NOMO-1 treated with DMSO at 0.1 percent for 48 hours (cell line): ENCODE measurements around the gene WDSUB1.

Experiments
- DNase-seq: peaks from one replicate; lab custom pipeline; 2025; ENCODE audit not compliant: unreplicated experiment; lab: John Stamatoyannopoulos, UW

The WDSUB1 gene

DNA sequence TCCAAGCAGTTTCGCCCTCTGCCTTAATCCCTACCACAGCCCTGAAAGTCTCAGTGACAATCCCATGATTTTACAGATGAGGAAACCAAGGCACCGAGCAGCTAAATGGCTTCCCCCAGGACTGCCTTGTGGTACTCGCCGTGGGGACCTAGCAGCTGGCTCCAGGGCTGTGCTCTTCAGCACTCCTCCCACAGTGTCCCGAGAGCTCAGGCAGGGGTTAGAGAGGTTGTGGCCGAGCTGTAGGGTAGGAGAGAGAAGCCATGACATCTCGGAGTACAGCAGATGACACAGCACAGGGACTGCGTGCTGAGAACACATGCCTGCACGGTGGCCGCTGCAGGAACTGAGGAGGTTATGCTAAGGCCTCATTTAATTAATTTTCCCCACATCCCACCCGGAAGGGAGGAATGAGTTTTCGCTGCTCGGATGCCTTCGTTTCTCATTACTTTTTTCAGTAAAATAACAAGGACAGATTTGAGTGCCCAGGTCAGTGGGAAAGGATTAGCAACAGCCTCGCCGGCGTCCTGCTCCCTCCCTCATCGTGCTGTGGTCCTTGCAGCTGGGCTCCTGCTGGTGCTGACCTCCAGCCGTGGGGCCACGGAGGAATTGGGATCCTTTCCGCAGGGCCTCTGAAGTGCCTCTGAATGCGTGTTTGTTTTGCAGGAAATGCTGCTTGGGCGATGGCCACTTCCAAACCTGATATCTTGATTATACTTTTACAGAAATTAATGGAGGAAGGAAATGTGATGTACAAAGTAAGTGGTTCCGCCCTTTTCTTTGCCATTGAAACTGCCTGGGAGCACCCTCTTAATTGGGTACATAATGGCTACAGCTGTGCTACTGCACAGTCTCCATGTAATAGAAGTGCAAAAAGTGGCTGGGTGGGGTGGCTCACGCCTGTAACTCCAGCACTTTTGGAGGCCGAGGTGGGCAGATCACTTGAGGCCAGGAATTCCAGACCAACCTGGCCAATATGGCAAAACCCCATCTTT, 61.2 kb downstream of the WDSUB1 start:
- DNase-seq, result no peak

DNA sequence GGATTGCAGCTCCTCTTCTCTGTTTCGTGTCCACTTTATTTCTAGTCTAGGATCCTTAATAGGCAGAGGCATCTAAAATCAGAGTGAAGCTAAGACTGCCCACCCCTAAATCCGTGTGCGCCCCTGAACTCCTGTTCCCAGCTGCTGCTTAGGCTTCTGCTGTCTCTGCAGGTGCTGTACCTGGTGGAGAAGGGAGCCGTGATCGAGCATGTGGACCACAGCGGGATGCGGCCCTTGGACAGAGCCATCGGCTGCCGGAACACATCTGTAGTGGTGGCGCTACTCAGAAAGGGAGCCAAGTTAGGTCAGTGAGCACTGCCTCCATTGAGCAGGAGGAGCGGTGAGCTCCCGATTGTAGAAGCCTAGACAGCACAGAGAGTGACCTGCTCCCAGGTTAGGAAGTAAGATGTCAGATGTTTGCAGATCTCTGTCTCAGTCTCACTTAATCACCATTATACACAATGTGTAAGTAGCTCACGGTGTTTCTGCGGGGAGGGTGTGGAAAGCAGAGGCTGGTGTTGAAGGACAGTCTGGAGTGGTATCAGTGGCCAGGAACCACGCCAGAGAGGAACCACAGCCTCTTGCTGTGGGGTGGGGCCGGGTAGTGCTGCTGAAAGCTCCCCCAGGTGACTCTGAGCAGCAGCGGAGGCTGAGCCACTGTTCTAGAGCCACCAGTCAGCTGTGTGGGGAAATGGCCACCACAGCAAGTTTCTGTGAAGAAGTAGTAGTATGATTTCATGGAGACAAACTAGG, 62.3 kb downstream of the WDSUB1 start:
- no peak for DNase-seq

DNA sequence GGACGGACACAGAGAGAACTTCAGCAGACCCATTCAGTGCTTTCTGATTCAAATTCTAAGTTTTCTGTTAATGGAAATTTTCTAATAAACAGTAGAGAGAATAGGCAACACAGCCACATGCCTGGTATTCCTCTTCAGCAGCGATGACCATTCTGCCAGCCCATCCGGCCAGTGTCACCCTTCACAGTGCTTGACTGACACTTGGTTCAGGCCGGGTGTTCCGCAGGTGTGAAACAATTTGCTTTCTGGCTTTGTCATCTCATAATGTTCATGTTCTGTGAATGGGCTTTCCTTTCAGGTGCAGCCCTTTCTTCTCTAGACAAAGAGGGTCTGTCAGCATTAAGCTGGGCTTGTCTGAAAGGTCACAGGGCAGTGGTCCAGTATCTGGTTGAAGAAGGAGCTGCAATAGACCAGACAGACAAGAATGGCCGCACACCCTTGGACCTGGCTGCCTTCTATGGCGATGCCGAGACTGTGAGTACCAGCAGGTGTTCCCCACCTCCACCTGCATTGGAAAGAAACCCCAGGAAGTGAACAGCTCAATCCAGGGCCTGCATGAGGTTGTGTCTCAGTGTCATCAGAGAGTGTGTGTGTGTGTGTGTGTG, 67.0 kb downstream of the WDSUB1 start:
- no peak for DNase-seq

DNA sequence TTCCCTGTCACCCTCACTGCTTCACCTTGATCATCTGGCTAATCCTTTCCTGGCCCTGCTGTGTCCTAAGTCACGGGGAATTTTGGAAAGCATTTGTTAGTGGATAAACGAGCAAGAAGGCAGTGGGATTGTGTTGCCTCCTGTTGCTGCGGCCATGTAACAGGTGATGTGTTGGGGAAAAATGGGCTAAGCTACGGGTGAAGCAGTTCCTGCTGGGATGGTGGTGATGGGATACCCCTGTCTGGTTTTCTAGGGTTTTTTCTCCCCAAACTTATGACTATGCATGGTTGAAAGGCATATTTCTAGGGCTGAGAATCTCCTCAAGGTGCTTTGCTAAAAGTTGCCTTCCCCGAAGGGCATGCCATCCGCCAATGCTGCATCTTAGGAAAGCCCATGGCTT, 68.1 kb downstream of the WDSUB1 start:
- no peak for DNase-seq

DNA sequence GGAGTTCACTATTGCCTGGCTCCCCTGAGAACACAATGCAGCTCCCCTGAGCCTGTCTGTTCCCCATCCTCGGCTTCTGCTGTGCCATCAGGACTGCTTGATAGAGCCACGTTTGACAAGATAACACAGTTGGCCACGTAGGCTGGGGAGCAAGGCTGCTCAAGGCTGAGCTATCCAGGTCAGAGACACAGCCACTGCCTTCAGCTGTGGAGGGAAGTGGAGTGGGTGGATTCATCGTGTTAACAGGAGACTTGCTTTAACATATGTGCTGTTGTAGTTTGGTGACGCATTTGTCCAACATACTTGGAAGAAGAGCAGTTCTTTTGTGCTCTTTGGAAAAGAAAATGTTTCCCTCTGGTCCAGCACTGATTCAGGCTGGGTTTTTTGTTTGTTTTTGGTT, 68.8 kb downstream of the WDSUB1 start:
- no peak for DNase-seq

DNA sequence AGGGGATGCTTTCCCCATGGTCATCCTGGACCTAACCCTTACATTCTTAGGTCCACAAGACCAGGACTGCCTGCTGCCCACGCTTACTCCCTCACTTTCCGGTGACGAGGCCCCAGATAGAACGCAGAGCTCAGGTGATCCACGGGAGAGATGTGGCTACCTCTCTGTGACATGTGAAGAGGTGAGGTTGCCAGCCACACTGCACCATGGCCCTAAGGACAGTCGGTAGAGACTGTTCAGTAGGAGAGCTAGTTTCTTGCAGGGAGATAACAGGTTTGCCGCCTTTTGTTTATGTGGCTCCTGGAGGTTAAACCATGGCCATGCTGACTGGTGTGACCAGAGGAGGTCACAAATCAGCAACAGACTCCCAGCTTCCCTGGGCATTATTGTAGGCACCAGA, 71.4 kb downstream of the WDSUB1 start:
- no peak for DNase-seq

DNA sequence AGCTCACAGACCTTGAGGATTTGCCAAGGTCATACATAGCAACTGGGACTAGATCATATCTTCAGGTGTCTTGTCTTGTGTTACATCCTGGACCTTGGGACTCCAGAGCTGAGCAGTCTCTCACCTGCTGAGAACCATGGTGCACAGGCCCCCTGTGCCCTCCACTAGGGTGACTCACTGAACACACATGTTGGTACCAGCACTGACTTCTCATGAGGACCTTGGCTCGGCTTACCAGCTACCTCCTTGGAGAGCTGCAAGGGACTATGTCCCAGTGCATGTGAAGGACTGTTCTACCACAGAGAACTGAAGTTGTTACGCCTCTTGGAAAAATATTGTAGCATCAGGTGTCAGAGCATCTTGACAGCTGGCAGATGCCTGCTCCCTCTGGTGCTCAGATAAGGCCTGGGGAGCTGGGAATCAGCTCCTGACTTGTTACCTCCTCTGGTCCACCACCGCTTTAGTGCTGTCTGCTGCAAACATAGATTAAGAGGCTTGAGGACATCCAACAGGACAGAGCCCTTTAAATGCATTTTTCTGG, 72.1 kb downstream of the WDSUB1 start:
- DNase-seq, result no peak

DNA sequence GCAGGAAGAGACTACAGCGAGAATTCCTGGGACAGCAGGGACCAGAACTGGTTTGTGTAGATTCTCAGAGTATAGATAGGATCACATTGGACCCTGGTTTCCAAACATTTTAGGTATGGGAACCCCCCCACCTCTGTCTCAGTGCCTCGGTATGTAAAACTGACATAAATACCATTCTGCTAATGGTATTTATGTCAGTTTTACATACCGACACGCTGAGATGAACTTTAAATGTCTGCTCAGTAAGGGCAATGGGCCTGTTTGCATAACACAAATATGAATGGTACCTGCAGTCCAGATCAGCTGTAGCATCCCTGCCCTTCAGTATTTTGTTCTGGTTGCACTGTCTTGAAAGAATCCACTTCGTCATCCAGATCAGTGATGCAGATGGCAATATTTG, 73.2 kb downstream of the WDSUB1 start:
- no peak for DNase-seq

DNA sequence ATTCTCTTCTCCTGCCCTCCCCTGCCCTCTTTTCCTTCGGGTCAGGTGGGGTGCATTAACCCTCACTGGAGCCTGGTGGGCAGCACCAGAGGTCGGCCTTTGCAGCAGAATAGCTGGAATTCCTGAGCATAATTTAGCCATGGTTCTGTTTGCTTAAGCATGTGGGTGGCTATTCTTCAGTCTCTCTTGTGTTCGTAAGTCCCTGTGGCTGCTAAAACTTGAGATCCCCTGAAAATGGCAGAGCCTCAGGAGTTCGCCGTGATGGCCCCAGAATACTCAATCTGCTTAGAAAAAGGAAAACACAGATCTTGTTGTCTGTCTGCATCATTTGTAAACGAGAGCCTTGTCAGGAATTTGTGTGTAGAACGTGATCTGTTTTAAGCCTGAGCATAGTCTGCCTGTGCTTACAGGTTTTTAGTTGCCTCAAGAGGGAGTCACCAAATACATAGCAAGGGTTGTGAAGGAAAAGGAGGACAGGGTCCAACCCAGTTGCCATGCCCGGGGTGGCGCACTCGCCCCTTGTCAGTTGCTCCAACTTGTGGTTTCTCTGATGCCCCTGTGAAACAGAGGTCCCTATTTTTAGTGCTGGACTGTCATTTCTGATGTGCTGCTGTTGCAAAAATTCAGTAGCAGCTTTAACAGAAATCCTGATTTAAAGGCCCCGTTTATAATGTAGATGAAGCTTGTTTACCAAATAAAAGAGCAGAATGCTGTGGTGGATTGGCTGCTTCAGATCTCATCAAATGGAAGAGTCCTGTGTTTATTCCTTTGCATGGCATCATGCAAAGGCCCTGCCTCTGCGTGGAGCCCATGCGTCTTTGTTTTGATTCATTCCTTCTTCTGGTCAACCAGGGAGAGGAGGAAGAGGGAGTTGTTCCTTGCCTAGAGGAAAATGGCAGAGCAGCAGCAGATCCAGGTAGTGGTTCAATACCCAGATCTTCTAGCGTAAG, 74.8 kb downstream of the WDSUB1 start:
- no peak for DNase-seq

DNA sequence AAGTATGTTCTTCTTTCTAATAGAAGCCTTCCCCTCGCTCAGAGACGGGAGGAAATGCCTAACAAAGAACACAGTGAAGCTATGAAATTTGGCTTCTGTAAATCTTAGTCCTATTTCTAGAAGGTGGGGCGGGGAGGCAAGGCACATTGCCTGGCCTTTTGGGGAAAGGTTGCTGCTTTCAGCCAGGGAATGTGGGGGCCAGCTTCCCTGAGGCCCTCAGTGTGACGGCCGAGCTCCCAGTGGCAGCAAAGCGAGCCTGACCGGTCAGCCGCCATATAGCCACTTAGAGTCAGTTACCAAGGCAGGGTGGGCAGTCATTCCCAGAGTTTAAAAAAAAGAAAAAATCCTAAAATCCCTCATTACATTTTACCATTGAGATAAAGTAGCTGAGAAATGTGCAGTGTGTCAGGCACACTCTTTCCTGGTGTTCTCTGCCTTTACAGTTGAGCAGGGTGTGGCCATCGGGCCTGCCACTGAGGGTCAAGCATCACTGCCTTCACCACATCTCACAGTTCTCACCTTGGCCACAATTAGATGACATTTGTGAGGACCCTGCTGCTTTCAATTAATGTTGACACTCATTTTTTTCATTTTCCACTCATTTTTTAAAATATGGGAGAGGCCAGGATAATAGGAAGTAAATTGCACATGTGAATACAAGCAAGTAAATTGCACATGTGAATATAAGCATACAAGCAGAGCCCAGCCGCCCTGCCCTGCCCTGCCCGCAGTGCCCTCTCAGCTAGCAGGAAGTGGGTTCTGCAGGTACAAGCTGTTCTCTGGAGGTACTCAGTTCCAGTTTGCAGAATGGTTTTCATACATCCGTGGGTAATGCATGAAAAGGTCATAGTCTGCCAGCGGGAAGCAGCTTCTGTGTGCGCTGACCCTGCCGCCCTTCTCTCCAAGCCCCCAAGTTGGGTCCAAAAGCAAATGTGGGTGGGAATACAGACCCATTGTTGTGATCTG, 76.9 kb downstream of the WDSUB1 start:
- no peak for DNase-seq

DNA sequence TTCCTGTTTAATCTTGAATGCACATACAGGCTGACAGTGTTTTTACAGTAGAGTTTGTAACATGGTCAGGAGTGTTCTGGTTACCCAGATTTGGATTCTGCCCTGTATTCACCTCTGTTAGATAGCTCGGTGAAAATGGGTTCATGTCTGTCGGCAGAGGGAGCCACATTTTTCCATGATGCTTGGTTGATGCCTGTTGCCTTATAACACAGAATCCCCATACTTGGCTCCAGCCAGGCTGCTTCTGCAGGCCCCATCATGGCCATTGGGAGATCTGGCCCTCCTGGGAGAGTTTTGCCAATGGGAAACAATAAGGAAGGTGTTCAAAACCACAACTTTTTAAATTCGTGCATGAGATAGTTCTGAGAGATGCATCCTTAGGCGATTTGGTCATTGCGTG, 78.1 kb downstream of the WDSUB1 start:
- DNase-seq, result no peak

DNA sequence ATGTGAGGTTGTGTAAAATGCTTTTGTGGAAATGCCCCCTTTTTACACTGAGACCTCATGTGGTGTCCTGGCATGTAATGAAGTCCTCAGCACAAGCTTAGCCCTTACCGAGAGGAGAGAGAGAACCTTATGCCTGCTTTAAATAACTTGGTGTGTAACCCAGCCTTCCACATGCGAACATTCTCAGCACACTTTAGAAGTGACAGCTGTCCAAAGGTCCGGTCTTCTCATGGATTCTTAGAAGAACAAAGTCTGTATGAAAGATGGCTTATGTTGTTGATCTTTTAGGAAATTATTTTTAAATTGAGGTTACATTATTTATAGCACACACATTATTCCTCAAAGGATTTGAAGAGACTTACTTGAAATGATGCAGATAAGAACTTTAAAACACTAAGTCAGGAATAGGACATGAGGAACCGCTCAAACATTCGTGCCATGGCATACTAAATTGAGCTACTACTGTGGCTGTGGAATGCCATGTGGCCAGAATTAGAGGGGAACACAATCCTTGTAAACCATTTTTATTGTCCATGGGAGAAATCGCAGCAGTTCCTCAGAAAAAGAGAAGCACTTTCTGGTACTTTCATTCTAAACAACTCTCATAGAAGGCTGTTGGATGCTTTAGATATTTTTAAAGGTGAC, 79.6 kb downstream of the WDSUB1 start:
- no peak for DNase-seq

DNA sequence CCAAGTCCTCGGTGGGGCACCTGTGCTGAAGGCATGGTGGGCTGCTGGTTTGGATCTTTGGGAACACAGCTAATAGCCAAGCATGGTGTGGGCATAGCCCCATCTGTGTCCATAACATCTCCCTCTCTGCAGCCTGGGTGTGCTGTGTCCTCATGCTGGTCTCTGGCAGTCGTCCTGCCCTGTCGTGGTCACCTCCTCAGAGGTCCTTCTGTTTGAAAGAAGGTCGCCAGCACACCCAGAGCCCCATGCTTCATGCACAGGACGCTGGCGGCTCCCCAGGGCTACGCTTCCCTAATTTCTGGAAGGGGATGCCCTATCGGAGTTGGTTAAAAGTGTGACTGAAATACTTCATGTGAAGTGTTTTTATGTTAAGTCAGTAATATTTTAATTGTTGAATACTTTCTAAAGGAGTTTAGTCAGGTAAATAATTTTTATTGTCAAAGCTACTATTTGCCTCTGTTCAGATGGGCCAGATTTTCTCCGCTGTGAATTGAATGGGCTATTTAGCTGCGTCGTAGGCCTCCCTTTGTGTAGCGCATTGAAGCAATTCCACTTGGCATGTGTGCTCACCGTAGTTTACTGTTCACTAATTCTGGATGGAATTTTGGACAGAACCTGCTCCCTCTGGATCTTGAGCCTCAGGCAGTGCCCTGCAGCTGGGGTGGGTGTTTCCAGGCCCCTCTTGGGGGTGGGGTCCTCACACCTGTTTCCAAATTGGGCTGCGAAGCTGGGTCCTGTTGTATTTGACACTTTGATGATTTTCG, 81.9 kb downstream of the WDSUB1 start:
- DNase-seq, result no peak

DNA sequence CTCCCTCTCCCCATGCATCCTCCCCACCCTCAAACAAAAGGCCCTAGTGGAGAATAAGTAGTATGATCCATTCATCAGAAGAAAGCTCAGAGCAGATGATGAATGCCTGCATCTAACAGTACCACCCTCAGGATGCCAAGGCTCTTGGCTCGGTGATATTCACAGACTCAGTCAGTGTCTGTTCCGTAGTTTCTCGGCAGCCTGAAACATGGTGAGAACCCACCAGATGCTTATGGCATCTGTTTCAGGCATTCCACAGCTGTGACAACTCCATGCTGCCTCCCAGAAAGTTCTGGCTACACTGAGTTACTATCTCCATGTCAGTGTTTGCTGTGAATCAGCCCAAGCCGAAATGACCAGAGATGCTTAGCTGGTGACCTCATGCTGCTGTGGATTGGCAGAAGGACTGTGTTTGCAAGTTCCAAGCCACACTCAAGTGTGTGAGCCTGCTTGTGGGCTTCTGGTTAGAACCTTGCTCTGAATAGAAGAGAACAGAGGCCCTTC, 83.9 kb downstream of the WDSUB1 start:
- DNase-seq, result no peak

DNA sequence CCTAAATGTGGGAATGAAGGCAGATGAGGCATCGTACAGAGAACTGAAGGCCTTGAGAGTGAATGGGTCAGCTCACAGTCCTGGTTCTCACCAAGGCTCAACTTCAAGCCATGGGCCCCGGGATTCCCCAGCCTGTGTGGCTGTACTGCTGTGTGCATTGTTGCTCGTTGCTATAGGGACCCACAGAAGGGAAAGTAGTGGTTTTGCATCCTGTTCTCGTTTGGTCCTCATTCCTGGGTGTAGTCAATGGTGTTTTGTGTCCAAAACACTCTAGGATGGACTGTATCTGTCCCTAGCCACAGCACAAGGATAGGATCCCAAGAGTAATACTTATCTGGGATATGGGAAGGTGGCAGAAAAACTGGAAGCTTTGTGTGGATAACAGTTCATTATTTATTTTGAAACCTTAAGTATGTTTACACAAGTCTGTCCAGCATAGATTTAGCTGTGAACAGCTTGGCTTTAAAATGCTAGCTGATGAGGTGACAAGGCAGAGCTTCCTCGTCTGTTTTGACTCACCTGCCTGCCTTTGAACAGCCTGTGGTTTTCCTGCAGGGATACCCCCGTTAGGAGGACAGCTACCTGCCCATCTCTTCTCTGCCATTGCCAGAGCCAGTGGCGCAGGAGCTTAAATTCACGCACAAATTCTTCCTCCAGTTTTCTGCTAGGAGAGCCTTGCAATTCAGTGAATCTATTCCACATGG, 85.0 kb downstream of the WDSUB1 start:
- no peak for DNase-seq

DNA sequence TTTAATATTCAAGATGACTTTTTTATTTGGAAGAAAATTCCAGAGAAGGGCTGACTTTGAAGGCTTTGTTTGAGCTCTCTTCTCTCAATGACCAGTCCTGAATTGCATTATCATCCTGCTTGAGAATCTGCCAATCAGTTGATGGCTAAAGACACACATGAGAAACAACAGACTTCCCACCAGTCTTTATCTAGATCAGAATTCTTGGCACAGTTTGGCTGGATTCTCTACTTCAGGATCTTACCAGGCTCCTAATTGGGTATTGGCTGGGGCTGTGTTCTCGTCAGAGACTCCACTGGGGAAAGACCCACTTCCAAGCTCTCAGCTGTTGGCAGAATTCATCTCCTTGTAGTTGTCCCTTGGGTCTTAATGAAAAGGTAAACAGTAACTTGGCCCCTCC, 86.0 kb downstream of the WDSUB1 start:
- DNase-seq, result no peak

DNA sequence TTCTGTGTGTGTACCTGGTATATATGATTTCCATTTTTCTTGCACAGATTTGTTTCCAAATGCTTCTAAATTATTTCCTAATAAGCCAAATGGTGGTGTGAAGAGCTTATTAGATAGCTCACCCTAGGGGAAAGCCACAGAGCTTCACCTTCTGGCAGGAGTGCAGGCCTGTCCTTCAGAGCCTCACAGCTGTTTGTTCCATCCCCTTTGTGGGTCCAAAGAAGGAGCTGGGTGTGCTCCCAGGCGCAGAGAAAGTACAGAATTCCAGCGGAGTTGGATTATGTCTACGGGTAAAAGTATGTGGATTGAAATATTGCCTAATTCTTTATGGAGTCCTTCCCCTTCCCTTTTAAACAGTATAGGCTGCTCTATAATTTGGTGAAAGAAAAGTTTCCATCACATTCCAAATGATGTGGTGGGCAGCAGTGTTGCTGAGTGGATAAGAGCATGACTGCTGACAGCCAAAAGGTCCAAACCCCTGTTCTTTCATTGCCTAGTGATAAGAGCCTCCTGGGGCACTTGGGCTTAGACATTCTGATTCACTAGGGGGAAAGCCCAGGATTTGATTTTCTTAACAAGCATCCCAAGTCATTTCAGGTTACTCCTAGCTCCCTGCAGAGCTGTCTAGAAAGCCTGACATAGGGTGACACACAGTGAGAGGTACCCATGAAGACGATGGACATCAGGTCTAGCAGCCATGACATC, 86.6 kb downstream of the WDSUB1 start:
- DNase-seq, result no peak
